Neural crest cell (in vitro differentiated cells): Measurements from ENCODE around the gene PPP1R9A. TPM values are rescaled to one million over a fixed set of nuclear protein-coding genes. Genes with fewer than 3 reads are reported as not detected.

Experiments
- DNase-seq: peaks from one replicate; pipeline ENCODE4 v3.0.0; 2021; ENCODE audit warnings: low read depth, mixed read lengths, low spot score
- H3K27ac Mint-ChIP-seq: one replicate; pipeline ENCODE4 v1.8.0; 2021; ENCODE audit warnings: mild to moderate bottlenecking, mixed read lengths; ENCODE audit not compliant: unreplicated experiment
- H3K27me3 Mint-ChIP-seq: 2 replicates; pipeline ENCODE4 v1.8.0; 2021; ENCODE audit warnings: low read depth, mild to moderate bottlenecking, mixed read lengths
- H3K36me3 Mint-ChIP-seq: 2 replicates; pipeline ENCODE4 v1.8.0; 2021; ENCODE audit warnings: low read depth, mild to moderate bottlenecking, mixed read lengths
- H3K4me1 Mint-ChIP-seq: 2 replicates; pipeline ENCODE4 v1.8.0; 2021; ENCODE audit warnings: mixed read lengths
- H3K4me3 Mint-ChIP-seq: one replicate; pipeline ENCODE4 v1.8.0; 2021; ENCODE audit warnings: mild to moderate bottlenecking, mixed read lengths
- H3K9me3 Mint-ChIP-seq: 2 replicates; pipeline ENCODE4 v1.8.0; 2021; ENCODE audit warnings: mixed read lengths
- CTCF ChIP-seq: fragments of 200-600 bp; sonication (generic); conservative IDR thresholded peaks from 2 replicates; pipeline ENCODE4 v1.5.0; 2021; ENCODE audit warnings: antibody characterized with exemption, mild to moderate bottlenecking
- total RNA-seq: library from RNA; stranded (reverse); gene quantifications from 2 replicates; pipeline ENCODE4 v1.2.1, GENCODE V29; 2021

Gene PPP1R9A
- total RNA-seq, 1 donor from 2014 or later = 21.2 TPM

GRCh38 chr7:95335093-95335492 is 427.7 kb downstream of the PPP1R9A start:
- Mint-ChIP-seq H3K4me1 (no peaks in the 10 kb centered on the region), H3K4me3 (no peak overlapping the region), H3K27me3 (no peaks in the 10 kb centered on the region), H3K9me3 (no peaks in the 10 kb centered on the region), H3K36me3 (no peaks in the 10 kb centered on the region), H3K27ac (no peak overlapping the region)
- TF ChIP-seq CTCF = no peak
- no peak for DNase-seq

GRCh38 chr7:95338832-95339231 is 431.4 kb downstream of the PPP1R9A start:
- H3K27ac Mint-ChIP-seq = no peak overlapping the region
- no peaks in the 10 kb centered on the region for H3K36me3 Mint-ChIP-seq
- no peak overlapping the region for H3K4me3 Mint-ChIP-seq
- no peak for DNase-seq
- no peaks in the 10 kb centered on the region for H3K4me1 Mint-ChIP-seq
- no peak for TF ChIP-seq CTCF
- H3K9me3 Mint-ChIP-seq = no peaks in the 10 kb centered on the region
- H3K27me3 Mint-ChIP-seq = no peaks in the 10 kb centered on the region

GRCh38 chr7:95340491-95340890 is 433.1 kb downstream of the PPP1R9A start:
- H3K4me3 Mint-ChIP-seq = no peak overlapping the region
- H3K27me3 Mint-ChIP-seq = no peaks in the 10 kb centered on the region

GRCh38 chr7:95342029-95342428 is 434.6 kb downstream of the PPP1R9A start:
- Mint-ChIP-seq H3K9me3 (no peaks in the 10 kb centered on the region), H3K27ac (no peak overlapping the region), H3K4me3 (no peak overlapping the region), H3K4me1 (no peaks in the 10 kb centered on the region), H3K27me3 (no peaks in the 10 kb centered on the region), H3K36me3 (no peaks in the 10 kb centered on the region)
- no peak for DNase-seq
- no peak for TF ChIP-seq CTCF

More at GRCh38 chr7:95340491-95340890, 433.1 kb downstream of the PPP1R9A start:
- Mint-ChIP-seq H3K4me1 (no peaks in the 10 kb centered on the region), H3K36me3 (no peaks in the 10 kb centered on the region), H3K9me3 (no peaks in the 10 kb centered on the region), H3K27ac (no peak overlapping the region)
- DNase-seq = no peak
- TF ChIP-seq CTCF = no peak

GRCh38 chr7:95342642-95343307 is 435.4 kb downstream of the PPP1R9A start:
- Mint-ChIP-seq H3K27ac (no peak overlapping the region), H3K36me3 (no peaks in the 10 kb centered on the region), H3K4me3 (no peak overlapping the region), H3K27me3 (no peaks in the 10 kb centered on the region), H3K4me1 (no peaks in the 10 kb centered on the region), H3K9me3 (peaks cover 2% of the 10 kb centered on the region)
- DNase-seq = no peak
- peak; percentile 47 for TF ChIP-seq CTCF
